ENCODE measurements around the gene PARD3. TPM values are rescaled to one million over a fixed set of nuclear protein-coding genes. Genes with fewer than 3 reads are reported as not detected.
A peak's percentile ranks its signal among the peaks of the same experiment; 100 is the strongest.

PARD3 gene
- total RNA-seq, 4 donors from 2014 or later: 115 to 226 (median 141) TPM

DNA sequence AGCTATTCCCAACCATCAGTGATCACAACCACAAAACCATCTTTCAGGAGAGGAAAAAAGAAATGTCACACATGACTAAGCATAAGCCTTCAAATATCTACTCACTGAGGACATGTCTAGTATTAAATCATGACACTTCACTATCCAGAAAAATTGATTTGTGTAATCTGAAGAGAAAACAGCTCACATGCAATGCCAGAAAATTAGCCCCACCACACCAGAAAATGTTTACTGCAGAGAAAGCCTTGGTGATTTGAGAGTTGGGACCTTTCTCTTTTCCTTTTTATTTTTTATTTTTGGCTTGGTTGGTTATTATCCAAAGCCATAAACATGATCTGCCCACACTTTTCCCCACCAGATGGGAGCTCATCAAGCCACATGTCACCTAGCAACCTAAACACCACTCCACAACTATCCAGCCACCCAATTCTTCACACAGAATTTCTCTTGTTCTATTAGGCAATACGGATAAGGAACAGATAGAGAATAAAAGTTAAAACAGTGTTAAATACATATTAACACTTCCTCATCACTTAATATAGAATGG is 3.1 kb downstream of the PARD3 start:
- DNase-seq (ENCODE audit: low spot score in 2 of 2): no peak
- 46% methylated on average over 1 of the region's 1 CpG for WGBS
- H3K4me1 ChIP-seq: peaks cover 56% of the 10 kb centered on the region
- TF ChIP-seq, protein P1, sequence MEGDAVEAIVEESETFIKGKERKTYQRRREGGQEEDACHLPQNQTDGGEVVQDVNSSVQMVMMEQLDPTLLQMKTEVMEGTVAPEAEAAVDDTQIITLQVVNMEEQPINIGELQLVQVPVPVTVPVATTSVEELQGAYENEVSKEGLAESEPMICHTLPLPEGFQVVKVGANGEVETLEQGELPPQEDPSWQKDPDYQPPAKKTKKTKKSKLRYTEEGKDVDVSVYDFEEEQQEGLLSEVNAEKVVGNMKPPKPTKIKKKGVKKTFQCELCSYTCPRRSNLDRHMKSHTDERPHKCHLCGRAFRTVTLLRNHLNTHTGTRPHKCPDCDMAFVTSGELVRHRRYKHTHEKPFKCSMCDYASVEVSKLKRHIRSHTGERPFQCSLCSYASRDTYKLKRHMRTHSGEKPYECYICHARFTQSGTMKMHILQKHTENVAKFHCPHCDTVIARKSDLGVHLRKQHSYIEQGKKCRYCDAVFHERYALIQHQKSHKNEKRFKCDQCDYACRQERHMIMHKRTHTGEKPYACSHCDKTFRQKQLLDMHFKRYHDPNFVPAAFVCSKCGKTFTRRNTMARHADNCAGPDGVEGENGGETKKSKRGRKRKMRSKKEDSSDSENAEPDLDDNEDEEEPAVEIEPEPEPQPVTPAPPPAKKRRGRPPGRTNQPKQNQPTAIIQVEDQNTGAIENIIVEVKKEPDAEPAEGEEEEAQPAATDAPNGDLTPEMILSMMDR (IDR thresholded peaks at IDR 0.05): no peak
- TF ChIP-seq POLR2A (IDR thresholded peaks at IDR 0.05) (no peak), EP300 (IDR thresholded peaks at IDR 0.05) (no peak)
- no peaks in the 10 kb centered on the region for H3K27me3 ChIP-seq
- peak overlapping the region; percentile 91 for H3K4me3 ChIP-seq
- H3K36me3 ChIP-seq: no peaks in the 10 kb centered on the region
- H3K9me3 ChIP-seq: no peaks in the 10 kb centered on the region
- H3K27ac ChIP-seq: no peak overlapping the region

- WGBS: 87% methylated on average over 17 of the region's 17 CpGs
- peak in 1 of 2 donors; percentile 41 for DNase-seq (ENCODE audit: low spot score in 2 of 2)
- Histone ChIP-seq H3K9me3 (no peaks in the 10 kb centered on the region), H3K4me1 (peaks cover 52% of the 10 kb centered on the region), H3K4me3 (no peak overlapping the region), H3K27me3 (no peaks in the 10 kb centered on the region), H3K36me3 (no peaks in the 10 kb centered on the region), H3K27ac (no peak overlapping the region)
- no peak for TF ChIP-seq POLR2A (IDR thresholded peaks at IDR 0.05)
- TF ChIP-seq, protein P1 (IDR thresholded peaks at IDR 0.05): no peak
Measured at GRCh38 chr10:34811126-34811967, 3.7 kb downstream of the PARD3 start.

DNA sequence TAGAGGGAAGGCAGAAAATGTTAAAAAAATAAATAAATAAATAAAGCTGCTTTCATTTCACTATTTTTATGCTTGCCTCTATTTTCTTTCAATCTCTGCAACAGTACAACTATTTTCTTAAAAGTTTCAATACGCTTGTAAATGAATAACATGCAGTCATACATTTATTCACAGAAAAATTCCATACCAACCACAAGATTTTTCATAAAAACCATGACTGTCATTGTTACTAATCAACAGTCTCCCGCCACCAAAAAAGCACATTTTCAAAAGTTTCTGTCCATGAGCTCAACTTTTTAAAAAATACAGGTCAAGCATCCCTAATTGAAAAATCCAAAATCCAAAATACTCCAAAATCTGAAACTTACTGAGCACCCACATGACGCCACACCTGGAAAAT is 5.3 kb downstream of the PARD3 start:
- no peak for DNase-seq (ENCODE audit: low spot score in 2 of 2)
- Histone ChIP-seq H3K4me1 (peaks cover 40% of the 10 kb centered on the region), H3K4me3 (peak overlapping the region; percentile 28), H3K9me3 (no peaks in the 10 kb centered on the region), H3K27me3 (no peaks in the 10 kb centered on the region), H3K36me3 (no peaks in the 10 kb centered on the region), H3K27ac (no peak overlapping the region)
- WGBS: 79% methylated on average over 3 of the region's 3 CpGs
- TF ChIP-seq, protein P1 (IDR thresholded peaks at IDR 0.05): no peak
- TF ChIP-seq POLR2A (IDR thresholded peaks at IDR 0.05) (no peak), POLR2AphosphoS5 (IDR thresholded peaks at IDR 0.05) (no peak)

DNA sequence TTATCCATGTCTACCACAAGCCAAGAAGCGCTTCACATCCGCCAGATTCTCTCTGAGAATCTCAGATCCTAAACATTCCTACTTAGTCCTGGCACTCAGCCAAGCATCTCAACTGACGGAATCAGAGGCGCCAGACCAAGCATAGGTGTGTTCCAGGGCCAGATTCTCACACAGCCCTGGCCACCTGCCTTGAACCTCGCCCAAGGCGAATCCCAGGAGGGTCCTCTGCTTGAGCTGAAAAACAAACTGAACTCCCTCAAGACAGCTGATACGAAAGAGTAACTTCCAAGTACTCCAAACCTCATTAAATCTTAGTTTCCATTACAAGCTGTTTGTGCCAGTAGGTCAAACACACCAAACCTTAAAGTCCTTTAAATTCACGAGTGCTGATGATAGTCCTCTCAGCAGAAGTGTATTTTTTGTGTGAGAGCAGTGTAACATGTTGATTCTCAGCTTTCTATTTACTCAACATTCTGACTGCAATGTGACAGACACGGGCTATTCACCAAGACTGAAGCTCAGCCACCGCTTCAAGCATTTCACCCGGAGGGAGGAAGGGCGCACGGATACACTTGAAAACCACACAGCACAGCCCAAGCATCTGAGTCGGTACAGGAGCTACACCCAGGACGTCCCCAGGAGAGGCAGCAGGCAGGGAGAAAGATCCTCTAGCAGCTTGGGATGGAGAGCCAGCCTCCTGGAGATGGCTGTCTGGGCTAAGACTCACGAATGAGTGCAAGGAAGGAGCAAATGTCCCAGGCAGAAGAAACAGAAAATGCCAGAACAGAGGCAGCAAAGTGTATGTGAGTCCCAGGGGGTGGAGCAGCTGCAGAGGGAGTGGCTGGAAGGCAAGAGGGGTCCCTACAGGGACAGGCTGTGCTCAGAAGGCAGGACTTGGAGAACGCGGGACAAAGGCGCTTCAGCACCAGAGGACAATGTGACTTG is 6.0 kb downstream of the PARD3 start:
- no peak for DNase-seq (ENCODE audit: low spot score in 2 of 2)
- 32% methylated on average over 18 of the region's 19 CpGs for WGBS
- H3K4me1 ChIP-seq: peaks cover 40% of the 10 kb centered on the region

More for the DNA sequence above, 6.0 kb downstream of the PARD3 start:
- Histone ChIP-seq H3K36me3 (no peaks in the 10 kb centered on the region), H3K9me3 (no peaks in the 10 kb centered on the region), H3K27ac (peak overlapping the region; percentile 55), H3K4me3 (peak overlapping the region; percentile 28), H3K27me3 (no peaks in the 10 kb centered on the region)
- TF ChIP-seq, protein P1 (IDR thresholded peaks at IDR 0.05): no peak
- TF ChIP-seq POLR2AphosphoS5 (IDR thresholded peaks at IDR 0.05): no peak
- no peak for TF ChIP-seq POLR2A (IDR thresholded peaks at IDR 0.05)
